GM21528 (cell line): ENCODE measurements around the gene DCC.

ENCODE experiments used
- ATAC-seq: cut with Tn5 transposase; IDR thresholded peaks from one replicate; pipeline ENCODE4 v1.9.1; 2021; ENCODE audit warnings: mild to moderate bottlenecking, moderate library complexity; ENCODE audit not compliant: unreplicated experiment, low FRiP score

Gene DCC

DNA sequence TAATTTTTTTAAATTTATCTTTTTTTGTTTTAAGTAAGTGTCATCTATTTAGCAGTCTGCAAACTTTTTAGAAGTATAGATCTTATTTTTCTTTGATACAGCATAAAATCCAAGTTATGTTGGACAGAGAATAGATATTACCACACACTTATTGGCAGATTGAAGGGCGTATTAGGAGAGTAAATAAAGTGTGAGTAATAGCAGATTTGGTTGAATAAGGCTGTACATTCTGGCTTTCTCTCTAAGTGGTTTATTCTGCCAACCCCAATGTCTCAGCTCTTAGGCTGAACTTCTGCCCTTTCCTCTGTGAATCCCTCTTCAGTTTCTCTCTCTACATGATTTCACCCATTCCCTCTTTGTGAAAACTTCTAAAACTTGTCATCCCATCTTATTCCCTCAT, 651.2 kb downstream of the DCC start:
- ATAC-seq, result no peak

DNA sequence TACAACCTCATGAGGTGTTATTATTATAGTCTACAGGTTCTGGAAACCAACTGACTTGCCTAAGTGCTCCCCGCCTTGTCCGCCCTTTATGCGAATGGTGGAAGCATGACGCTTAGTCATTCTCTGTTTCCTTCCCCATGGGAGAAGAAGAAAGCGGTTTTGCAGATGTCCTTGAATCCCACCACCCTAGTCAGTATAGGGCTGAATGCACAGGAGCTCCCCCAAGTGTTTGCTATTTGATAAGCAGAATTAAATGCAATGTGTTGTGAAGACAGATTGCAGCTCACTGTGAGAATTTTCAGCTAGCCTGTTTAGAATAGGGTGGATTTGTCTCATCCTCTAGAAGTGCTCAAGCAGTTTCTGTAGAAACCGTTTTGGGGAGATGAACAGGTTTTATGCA, 652.0 kb downstream of the DCC start:
- no peak for ATAC-seq

DNA sequence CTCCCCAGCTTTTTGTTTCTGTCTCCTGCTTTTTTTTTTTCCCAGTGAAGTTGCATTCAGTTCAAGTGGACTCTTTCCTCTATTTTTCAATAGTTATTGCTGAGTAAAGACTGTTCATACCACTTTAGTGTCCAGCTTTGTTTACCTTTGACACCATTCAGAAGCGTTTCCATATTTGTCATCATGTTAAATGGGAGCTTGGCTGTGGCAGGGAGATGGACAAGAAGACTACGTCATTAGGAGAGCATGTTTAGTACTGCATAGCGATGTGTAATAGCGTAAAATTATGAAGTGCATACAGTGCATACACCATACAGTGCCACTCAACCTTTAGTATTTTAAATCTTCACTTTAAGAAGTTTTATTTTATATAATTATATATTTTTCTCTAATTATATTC, 655.9 kb downstream of the DCC start:
- no peak for ATAC-seq

DNA sequence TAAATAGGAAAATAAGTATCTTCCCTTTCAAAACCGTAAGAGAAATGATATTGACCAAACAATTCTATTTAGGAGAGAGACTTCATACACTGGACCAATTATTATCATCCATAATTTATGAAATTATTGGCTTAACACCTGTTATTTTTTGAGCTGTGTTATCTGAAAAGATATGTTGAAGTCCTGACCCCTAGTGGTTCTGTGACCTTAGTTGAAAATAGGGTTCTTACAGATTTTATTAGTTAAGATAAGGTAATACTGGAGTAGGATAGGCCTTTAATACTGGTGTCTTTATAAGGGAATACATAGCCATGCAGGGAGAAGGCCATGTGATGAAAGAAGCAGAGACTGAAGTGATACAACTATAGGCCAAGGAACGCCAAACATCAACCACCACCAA, 659.6 kb downstream of the DCC start:
- no peak for ATAC-seq

DNA sequence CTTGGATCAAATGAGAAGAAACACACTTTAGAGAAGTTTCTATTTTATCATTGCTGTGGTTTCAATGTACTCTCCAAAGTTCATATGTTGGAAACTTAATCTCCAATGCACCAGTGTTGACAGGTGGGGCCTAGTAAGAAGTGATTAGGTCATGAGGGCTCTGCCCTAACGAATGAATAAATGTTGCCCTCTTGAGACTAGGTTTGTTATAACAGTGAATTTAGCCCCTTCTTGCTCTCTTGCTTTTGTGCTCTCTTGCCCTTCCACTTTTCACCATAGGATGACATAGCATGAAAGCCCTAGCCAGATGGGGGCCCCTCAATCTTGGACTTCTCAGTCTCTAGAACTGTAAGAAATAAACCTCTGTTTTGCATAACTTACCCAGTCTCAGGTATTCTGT, 664.8 kb downstream of the DCC start:
- ATAC-seq, result no peak

DNA sequence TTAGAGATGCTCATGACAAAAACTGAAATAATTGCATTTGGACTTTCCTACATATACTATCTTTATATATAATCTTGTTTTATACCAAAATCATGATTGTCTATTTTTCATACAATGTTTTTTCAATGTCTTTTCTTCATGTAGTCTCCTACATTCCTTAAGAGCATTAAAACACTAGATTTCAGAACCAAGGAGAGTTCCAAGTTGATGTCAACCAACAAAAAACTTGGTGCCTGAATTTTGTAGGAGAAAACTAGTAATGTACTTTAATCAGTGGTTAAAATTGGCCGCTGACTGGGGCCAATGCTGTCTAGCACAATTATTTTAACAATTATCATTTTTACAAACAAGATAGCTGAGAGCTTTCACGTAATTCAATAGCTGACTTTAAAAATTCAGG, 678.8 kb downstream of the DCC start:
- no peak for ATAC-seq

DNA sequence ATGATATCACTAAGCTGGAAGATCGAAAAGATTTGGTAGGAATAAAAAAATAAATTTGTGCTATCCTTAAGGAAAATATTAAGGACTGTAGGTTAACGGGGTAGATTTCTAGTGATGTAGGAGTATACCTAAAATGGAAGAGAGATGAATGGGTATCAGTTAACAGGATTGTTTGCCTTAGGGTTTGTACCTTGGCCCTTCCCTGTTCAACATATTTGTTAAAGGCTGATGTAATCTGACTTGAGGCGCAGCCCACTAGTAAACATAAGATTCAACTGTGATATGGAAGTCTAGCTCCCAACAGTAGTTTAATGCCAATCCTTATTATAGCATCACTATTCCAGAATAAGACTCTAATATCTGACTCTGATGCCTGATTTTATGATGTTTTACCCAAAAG, 685.2 kb downstream of the DCC start:
- no peak for ATAC-seq

DNA sequence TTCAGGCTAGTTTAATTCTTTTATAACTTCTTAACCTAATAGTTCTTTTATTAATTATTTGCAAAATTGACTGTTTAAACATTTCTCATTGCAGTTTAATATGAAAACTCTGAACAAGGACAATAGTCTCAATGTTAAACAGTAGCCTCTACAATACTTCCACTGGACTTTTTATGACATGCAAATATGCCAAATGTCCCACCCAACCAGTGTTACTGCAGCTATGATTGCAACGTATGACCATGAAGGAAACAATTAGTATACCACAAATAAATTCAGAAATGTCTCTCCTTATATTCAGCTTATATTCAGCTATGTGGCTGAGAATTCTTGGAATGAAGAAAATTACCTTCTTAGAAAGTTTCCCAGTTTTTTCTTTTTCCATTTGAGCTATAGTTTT, 688.6 kb downstream of the DCC start:
- ATAC-seq, result no peak

DNA sequence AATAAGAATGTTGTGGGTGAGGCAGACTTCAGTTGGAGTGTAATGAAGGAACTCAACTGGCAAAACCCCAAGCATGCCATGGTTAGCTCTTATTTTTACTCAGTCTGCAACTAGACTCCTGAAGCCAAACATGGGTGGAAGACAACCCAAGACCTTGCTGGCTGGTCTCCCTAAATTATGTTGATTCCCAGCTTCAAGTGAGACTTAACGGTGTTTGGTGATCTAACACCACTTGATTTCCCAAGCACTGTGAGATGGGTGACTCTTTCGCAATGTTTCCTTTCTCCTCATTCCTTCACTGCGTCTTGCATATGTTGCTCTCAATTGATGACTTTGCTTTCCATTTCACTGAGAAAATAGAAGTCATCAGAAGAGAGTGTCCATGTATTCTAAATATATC, 693.1 kb downstream of the DCC start:
- ATAC-seq, result no peak

DNA sequence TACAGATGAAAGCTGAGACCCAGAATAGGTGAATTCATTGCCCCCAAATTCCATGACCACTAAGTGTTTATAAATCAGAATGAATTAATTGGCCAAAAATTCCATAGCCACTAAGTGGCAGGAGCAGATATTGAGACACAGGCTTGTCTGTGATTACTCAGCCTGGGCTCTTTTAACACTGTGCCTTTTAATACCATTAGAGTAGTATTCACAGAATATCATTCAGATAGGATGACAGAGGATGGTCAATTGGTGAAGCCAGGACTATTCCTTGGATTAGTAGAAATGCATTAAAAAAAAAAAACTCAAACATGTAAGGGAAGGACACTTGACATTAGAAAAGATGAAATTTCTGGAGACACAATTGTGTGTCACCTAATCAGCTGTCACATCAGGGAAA, 698.6 kb downstream of the DCC start:
- no peak for ATAC-seq

DNA sequence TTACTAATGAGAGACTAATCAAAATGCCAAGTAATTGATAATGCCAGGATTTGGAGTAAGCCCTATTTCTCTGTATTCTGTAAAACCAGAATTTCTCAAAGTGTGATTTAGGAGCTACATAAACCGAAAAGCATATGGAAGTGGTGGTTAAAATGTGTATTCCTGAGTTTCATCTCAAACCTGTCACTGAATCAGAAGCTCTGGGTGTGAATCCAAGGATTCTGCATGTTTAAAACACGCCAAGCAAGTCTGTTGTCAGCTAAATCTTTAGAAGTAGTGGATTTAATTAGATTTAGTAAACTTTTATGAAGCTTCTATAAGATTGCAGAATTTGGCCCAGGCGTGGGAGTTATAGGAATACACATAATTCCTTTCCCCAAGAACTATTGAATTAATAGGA, 700.3 kb downstream of the DCC start:
- ATAC-seq, result no peak

DNA sequence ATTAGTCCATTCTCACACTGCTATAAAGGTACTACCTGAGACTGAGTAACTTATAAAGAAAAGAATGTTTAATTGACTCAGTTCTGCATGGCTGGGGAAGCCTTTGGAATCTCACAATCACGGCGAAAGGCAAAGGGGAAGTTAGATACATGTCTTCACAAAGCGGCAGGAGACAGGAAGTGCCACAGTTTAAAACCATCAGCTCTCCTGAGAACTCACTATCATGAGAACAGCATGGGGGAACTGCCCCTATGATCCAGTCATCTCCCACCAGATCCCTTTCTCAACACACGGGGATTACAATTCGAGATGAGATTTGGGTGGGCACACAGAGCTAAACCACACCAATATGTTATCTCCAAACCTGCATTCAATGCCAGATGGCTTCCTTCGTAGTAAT, 716.1 kb downstream of the DCC start:
- no peak for ATAC-seq

DNA sequence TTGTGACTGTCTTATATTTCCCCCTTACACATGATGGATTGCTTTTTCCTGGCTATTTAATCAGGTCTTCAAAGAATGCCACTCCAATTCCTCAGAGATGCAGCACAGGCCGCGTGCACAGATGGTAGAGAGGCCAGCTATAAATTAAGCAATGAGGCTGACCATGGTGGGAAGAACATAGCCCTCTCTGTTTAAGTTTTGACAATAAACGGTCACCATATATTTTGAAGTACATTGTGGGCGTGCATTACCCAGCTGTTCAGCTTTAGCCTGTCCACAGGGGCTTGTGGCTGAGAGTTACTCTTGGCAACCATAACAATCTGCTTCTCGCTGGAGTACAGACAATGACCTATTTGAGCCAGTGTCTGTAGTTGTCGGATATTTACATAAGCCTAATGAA, 730.8 kb downstream of the DCC start:
- ATAC-seq, result no peak

DNA sequence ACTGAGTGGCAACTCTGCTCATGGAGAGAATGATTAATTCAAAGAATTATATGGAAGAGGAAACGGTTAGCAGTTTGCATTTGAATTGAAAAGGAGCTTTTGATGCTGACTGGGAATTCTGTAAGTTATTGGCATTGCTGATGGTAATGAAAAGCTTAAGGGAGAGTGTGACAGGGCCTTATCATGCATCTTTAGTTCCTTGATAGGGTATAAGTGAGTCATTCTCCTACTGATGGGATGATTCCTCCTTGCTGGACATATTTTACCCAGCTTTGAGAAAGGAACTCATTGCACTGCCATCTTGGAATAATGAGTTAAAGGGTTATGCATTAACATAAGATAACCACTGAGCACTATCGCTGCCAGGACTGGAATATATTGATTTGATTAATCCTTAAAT, 740.7 kb downstream of the DCC start:
- ATAC-seq, result no peak

DNA sequence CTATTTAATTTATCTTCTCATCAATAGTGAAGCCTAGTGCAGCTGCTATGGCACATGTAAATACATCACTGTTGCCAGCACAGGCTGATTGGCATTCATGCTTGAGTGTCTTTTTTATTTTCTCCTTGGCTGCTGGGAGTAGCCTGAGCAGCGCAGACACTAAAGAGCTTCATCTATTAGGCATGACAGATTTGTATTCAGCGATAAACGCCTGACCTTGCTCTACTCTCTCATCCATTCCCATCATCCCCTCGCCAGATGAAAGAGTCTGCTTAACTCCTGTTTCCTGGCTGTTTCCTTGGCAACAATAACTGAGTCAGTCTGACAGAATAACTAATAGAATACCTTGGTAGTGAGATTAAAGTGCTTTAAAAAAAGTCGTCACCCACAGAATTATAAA, 753.6 kb downstream of the DCC start:
- ATAC-seq, result no peak

DNA sequence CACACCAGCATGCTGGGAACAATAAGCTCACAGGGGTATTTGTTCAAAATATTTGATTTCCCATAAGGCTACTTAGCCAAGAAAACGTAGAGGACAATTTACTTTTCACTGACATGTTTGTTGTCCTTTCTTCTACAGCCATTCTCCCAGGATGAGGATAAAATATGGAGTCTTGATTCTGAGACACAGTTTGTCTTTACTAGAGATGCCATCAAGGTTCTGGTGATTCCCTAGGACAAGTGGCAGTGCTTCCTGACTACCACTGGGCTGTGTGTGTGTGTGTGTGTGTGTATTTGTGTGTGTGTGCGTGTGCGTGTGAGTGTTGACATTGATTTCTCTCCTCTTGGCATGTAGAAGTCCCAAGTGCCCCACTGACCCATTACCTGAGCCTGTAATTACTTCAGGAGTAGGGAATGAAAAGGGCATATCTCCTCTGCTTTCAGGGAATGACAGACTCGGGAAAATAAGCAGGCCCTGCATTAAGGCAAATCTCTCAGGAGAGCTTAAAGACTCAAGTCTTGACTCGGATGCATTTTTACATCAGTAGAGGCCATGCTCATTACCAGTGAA, 761.6 kb downstream of the DCC start:
- no peak for ATAC-seq

DNA sequence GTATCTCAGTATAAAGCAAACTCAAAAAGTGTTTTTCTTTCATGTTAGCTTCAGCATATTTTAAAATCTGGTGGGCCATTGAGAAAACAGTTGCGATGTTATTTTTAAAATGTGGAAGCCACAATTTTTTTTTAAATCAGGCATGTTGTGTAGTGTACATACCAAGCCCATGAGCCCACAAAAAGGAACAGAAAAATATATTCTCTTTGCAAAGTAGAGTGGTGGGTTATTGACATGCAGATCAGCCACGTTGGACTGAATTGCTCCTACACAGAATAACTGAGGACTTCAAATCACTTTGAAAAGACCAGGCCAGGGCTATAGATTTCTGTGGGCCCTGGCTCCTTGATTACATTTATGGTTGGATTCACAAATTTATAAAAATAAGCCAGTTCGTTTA, 774.4 kb downstream of the DCC start:
- no peak for ATAC-seq

DNA sequence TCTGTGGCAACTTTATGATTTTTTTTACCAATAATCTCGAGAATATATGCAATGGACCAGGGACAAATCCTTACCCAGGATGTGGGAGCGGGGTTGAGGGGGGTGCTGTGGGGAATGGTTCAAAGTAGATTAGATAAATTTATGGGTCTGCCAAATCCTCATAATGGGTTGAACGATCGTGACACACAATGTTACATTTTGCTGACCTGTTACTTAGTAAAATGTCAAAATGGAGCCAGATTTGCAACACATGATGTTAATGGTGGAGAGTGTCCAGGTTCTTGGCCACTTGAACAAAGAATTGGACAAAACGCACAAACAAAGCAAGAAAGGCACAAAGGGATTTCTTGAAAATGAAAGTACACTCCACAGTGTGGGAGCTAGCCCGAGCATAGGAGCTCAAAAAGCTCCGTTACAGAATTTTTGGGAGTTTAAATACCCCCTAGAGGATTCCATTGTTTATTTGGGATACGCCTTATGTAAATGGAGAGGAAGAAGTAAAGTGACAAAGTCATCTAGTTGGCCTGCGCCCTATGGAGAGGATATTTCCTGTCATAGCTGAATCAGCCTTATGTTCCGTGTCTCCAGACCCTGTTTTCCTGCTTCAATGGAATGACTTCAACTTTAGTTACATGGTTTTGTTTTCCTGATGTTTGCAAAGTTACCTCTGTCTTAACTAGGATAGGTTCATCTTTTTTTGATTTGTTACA, 776.0 kb downstream of the DCC start:
- no peak for ATAC-seq

DNA sequence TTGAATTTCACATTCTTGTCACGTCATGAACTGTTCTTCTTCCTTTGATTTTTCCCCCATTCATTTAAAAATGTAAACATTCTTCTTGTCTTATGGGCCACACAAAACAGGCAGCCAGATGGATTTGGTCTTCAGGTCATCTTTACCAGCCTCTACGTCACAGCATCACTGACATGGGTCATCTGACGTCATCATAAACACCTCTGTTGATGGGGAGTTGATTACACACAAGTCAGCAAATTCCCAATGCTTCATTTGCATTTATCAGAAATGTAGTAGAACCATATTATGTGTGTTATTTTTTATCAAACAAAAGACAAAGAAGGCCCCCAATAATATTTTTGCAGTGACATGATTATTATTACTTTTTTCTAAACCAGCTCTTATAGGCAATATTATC, 777.9 kb downstream of the DCC start:
- ATAC-seq, result no peak

DNA sequence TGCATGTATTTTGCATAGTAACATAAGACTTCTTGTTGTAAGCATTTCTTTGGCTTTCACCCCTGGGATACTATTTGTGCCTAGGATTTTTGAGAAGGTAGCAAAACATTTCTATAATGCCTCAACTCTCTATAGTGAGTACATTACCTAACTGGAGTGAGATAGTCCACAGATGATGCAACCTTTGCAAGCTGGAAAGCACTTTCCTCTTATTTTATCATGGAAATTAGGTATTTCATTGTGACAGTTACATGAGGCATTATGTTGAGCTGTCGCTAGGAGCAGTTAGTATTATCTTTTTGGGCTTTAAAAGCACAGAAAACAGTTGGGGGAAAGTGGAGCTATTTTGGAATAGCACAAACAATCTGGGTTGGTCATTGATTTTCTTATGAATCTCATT, 786.2 kb downstream of the DCC start:
- no peak for ATAC-seq

DNA sequence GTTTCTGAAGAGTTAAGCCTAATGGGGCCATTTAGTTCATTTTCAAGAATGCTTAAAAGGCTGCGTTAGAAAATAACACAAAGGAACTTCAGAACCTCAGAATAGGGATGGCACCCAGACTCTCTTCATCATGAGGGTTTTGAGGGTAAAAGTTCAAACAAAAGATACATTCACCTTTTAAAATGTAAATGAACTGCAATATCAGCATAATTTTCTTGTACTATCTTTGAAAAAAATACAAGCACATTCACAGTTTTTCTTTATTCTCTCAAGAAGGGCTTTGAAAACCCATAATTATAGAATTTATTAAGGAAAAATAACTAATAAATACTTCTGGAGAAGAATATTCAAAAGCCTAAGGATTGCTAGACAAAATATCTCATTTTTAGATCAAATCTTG, 791.0 kb downstream of the DCC start:
- ATAC-seq, result no peak

DNA sequence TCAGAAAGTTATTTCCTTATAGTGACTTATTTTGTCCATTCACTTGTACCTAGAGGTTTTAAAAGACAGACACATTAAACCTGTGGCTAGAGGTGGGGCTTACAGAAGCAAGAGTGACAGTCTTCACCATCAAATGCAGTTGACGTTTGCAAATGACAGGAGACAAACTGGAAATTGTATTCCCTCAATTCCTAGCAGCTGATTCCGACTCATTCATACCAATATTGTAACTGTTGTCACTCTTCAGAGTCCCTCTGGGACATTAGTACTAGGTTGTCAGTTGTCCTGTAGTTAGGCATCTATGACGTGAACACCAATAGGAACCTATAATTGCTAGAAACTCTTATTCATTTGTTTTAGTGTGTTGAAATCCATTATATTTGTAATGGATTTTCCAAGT, 794.7 kb downstream of the DCC start:
- no peak for ATAC-seq

DNA sequence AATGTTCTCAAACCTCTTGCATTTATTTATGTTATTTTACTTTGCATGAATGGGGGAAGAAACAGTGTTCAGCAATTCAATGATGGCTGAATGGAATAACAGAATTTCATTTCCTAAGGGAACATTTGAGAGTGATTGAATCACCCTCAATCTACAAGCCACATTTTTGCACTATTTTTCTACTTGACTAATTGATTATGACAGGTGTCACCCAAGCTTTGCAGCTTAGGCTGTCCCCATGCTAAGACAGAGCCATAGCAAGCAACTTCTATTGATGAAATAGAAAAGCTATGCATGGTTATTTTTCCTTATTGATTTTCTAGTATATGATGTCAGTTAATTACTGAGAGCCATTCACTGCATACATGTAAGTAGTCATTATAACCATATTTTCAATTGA, 795.7 kb downstream of the DCC start:
- no peak for ATAC-seq
